Measurements from ENCODE around the gene MAP3K1.

Gene MAP3K1

GRCh38 chr5:56910210-56910965 lies 95.0 kb downstream of the MAP3K1 start:
- no peak for DNase-seq

- no peak for DNase-seq
These were observed 98.4 kb downstream of the MAP3K1 start for GRCh38 chr5:56913766-56914165.

- no peak for DNase-seq
These were observed 99.3 kb downstream of the MAP3K1 start for GRCh38 chr5:56914678-56915077.

GRCh38 chr5:56917534-56917933 lies 102.2 kb downstream of the MAP3K1 start:
- no peak for DNase-seq

GRCh38 chr5:56918054-56918453 lies 102.7 kb downstream of the MAP3K1 start:
- no peak for DNase-seq

- DNase-seq, result no peak
These were observed 104.8 kb downstream of the MAP3K1 start for GRCh38 chr5:56919942-56920662.

GRCh38 chr5:56922922-56923321 lies 107.6 kb downstream of the MAP3K1 start:
- no peak for DNase-seq

GRCh38 chr5:56934325-56934724 lies 119.0 kb downstream of the MAP3K1 start:
- DNase-seq, result no peak

- no peak for DNase-seq
These were observed 123.5 kb downstream of the MAP3K1 start for GRCh38 chr5:56938858-56939257.

- DNase-seq, result no peak
These were observed 126.6 kb downstream of the MAP3K1 start for GRCh38 chr5:56941981-56942380.

Data from right forelimb (tissue), 1 donor.